Activated CD4-positive, CD25-positive, alpha-beta regulatory T cell treated with anti-CD3 and anti-CD28 coated beads, Interleukin-2, amount 50 U/mL, for 16 hours (primary cell): Measurements from ENCODE around the gene MPO.

Experiments
- DNase-seq: peaks from one replicate; pipeline ENCODE4 v3.0.0-alpha.2; 2020; ENCODE audit warnings: low read depth, low spot score

MPO gene

DNA sequence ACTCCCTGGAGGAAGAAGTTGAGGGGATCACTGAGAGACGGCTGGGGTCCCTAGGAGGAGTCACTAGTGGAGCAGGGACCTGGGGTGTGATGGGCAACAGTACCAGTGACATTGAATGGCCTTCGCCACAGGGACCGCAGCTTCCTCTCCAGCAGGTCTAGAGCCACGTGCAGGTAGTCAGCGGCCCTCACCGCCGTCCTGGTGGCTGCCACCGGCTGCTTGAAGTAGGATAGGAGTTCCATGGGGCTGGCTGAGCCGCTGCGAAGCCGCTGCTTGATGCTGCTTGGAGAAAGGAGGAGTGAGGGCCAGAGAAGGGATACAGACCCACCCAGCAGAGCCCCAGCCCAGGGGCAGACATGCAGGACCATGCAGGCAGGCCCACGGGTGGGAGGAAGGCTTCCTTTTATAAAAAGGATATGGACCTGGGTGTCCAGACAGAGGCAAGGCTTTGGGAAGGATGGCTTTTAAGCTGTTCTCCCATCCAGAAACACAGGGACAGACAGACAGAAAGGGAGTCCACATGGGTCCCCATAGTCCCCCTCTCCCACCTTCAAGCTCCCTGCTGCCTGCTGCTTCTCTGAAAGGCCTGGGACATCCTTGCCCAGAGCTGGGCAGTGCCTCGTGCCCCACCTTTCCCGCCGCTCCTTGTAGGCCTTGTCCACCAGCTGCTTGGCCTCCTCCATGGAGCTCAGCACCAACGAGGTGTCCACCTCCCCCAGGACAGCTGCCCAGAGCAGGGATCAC lies 827 bp downstream of the MPO start:
- no peak for DNase-seq

DNA sequence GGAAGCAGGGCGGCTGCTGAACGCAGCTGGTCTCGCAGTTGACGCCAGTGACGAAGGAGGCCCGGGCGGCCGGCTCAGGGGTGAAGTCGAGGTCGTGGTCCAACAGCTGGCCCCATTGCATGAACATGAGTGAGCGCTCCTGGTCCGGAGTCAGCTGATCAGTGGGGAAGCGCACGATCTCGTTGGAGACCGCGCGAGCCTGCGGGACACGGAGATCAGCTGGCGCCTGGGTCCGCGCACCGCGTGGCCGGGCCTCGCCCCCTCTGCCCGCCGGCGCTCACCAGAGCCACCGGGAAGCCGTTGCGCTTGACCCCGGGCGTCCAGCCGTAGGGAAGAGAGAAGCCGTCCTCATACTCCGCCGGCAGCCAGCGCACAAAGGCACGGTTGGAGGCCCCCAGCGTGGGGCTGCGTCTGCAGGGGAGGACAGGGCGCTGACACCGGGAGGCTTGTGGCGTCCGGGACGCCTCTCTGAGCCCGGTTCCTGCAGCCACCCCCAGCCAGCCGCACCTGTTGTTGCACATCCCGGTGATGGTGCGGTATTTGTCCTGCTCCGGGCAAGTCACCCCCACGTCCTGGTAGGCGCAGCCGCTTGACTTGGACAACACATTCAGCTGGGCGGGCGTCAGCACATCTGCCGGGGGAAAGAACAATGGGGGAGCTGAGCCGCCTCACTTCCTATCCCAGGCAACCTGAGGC lies 1.6 kb downstream of the MPO start:
- no peak for DNase-seq

DNA sequence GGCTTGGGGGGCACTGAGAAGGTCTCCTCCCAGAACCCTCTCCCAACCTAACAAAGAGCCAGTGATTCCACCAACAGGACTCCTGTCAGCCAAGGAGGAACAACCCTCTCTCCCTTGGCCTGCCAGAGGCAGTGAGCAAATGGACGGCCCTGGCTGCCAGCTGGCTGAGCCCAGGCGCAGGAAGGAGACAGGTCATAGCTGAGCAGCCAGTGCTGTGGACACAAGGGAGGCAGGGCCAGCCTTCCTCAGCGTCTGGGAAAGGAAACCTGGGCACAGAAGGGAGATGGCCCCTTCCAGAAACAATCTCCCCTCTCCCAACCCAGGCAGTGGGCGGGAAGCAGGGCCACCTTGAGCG lies 2.1 kb downstream of the MPO start:
- DNase-seq = no peak

DNA sequence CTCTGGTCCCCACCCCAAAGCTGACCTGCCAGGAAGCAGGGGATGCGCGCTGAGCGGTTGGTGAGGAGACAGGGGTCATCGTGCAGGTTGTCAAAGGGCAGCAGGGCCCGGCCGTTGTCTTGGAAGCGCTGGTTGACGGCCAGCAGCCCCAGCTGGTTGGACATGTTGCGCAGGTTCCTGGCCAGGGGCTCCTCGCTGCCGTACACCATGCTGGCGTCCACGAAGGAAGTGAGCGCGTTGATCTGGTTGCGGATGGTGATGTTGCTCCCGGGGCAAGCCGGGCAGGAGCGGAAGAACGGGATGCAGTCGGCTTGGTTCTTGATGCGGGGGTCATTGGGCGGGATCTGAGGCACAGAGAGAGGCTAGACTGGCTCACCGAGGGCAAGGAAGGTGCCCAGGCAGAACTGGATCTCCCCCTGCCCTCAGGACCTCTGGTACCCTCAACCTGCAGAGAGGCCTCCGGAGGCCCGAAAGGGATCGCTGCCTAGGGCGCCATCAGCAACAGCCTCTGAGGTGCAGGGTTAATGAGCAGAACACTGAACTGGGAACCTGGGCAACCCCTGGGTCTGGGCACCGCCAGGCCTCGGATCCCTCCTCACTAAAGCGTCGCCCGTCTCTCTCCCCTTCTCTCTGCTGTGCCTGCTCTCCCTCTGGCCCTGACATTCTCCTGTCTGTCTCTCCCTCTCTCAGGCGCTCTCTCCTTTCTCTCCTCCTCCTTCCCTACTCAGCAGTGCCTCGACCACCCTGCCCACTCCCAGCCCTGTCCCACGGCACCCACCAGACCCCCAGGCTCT lies 2.7 kb downstream of the MPO start:
- DNase-seq = no peak

DNA sequence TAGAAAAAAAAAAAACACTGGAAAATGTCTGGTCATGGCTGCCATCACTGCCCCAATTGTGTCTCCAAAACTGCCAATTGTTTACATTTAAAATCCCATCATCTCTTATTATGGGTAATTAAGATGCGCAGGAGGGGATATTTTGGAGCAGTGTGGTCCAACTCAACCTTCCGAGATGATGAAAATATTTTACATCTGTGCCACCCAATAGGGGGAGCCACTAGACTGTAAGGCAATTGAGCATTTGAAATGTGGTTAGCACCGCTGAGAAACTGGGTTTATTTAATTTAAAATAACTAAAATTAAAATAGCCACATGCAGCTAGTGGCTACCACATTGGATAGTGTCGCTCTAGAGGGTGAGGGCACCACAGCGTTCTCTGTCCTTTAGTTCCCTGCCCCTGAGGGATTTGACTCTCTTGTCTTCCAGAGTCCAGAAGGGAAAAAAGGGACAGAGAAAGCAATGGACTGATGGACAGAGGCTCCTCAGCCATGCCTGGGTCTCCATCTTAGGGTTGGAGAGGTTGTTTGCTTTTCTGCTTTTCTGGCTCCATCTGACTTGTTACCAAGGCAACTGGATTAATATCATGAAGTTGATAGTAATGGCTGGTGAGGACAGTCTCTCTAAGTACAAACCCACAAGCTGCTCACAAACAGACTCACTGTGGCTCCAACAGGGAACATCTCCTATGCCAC lies 3.5 kb downstream of the MPO start:
- no peak for DNase-seq

DNA sequence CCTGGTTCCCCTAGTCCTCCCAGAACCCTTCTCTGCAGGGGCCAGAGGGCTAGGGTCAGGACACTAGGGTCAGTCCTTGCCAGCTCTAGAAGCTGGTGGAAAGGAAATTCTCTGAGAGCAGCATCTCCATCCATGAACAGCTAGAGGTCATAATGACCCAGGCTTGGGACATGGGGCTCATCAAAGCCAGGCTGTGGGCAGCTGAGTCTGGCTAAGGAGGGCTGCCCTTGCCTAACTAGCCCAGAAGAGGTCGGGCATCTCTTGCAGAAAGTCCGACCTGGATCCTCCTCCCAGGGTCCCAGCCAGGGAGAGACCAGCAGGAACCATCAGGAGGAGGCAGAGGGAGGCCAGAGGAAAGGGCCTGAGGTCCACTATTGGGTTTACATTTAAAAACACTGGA lies 4.3 kb downstream of the MPO start:
- no peak for DNase-seq

DNA sequence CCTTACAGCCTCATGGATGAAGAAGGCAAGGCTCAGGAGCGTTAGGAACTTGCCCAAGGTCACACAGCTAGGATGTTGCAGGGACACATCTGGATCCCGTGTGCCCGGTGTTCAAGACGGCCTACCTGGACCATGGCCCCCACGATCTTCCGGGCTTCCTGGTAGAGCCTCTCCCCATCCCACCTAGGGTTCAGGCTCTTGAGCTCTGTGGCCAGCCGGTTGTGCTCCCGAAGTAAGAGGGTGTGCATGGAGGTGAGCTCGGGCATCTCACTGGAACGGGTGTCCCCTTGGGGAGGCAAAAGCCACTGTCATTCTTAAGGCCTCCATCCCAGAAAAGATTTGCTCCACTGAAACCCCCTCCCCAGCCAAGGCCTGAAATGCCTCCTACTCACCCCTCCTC lies 5.3 kb downstream of the MPO start:
- no peak for DNase-seq

DNA sequence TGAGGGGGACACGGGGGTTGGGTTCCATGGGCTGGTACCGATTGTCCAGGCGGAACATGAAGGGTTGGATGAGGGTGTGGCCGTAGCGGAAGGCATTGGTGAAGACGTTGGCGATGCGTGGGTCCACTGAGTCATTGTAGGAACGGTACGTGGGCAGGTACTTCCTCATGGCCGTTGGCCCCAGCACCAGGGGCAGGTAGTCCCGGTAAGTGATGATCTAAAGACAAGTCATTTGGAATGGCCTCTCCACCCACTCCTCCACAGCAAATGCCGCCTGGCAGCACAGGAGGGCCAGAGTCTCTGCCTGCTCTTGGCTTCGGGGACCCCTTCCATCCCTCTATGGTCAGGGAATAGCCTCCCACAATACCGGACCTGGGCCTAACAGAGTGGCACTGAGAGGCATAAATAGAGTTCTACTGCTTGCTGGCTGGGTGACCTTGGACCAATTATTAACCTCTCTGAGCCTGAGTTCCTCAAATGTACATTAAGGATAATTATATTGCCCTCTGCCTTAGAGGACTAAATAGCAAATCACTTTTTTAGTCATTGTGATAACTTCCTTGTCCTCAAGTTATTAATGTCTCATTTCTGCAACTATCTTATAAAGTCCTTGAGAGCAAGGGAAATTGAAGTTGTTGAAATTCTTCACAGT lies 7.2 kb downstream of the MPO start:
- no peak for DNase-seq

DNA sequence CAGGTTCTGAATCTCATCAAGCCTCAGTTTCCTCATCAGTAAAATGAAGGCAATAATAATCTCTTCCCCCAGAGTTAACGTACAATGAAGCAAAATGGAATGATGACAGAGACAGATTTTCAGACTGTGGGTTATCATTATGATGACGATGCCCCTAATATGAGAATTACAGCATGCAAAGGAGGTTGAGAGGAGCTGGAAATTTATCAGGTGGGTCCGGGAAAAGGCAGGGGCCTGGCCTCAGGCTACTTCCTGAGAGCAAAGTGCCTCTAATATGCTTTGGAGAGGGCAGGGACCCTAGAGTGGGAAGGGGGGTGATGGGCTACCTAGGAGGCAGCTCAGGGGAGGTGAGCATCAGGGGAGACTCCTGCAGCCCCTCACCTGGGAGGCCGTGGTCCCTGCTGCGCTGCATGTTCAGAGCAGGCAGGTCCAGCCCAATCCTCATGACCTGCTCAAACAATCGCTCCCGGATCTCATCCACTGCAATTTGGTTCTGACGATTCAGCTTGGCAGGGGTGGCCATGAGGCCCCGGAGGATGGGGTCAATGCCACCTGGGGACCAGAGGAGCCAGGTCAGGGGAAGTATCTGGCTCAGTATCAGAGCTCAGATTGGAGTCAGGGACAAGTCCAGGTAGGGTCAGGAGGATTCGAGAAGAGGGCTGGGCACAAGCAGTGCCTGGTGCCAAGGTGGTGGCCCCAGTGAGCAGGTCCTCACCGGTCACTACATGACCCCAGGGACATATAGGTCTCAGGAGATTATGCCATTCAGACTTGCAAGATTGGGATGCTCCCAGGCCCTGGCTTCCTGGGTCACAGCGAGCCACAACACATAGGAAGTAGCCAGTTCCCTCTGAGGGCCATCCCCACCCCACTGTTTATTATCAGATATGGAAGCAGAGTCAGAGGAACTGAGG lies 8.1 kb downstream of the MPO start:
- DNase-seq = no peak

DNA sequence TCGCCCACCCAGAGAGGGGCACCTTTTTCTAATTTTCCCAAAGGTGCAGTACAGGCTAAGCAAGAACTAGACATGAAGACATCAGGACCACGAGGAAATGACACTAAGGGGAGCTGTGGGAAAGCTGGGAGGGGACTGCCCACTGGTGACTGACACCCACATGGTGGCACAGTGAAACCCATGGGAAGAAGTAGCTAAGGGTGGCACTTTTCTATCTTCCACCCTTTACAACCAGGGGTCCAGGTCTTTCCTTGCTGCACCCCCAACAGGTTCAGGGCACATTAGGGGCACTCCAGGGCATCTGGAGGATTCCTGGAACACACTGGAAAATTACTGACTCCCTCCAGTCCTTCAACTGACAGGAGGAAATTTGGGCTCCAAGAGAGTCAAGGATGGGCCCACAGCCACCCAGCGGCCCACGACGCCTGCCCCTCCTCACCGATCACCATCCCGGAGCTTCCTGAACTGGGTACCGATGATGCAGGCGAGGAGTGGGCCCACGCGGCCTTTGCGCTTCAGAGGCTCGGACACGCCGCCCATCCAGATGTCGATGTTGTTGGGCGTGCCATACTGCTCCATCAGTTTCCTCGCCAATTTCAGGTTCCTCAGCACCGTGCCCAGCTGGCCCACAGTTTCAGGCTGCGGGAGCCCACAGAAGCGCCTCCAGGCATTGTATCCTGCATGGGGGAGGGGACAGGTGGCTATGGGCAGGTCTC lies 9.4 kb downstream of the MPO start:
- no peak for DNase-seq

DNA sequence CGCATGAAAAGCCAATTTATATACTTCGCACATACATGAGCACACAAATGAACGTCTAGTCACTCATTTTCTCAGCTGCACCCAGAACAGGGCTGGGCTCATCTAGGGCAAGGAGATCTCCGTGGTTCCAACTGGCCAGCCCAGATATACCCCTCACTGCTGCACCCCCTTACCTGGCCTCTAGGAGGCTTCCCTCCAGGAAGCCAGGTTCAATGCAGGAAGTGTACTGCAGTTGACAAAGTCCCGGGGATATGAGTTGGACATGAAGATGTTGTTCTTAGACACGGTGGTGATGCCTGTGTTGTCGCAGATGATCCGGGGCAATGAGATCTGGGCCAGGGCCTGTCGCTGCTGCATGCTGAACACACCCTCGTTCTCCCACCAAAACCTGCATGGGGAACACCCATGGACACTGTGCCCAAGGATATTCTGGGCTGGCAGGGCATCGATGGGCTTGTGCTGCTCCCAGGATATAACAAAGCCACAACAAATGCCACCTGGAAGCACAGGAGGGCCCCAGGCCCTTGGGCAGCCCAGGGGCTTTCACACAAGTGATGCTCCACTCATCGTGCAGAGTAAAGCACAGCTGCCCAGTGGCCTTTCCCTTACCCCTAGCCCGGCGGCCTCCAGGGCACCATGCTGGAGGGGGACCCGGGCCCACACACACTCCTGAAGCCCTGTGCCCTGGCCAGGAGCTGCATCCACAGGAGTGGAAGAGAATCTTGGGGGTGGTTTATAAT lies 10.1 kb downstream of the MPO start:
- DNase-seq = no peak

DNA sequence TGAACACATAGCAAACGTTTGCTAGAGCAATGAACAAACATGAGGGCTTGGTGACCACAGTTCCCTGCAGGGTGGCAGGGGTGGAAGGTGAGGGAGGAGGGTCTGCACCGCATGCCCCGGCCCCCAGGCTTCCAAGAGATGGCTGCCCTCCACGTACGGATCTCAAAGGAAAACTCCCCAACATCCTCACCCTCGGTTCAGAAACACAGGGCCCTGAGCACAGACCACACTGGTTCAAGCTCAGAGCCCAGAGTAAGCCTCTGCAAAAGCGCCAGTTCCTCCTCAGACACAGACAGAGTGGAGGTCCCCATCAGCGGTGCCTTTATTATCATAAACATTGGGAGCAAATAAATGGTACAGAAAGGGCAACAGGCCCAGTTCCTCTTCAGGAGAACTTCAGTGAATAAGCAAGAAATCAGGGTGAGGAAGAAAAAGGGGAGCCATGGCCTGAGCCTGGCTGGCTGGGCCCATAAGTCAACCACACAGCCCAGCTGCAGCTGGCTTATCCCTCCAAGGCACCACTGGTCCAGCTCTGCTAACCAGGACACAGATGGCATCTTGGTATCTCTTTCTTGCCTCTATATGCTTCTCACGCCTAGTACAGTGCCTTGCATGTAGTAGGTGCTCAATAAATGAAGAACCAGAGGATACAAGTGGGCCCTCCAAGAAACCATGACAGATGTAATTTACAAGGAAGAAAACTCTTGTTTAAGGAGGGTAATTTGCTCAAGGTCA lies 11.0 kb downstream of the MPO start:
- DNase-seq = no peak

DNA sequence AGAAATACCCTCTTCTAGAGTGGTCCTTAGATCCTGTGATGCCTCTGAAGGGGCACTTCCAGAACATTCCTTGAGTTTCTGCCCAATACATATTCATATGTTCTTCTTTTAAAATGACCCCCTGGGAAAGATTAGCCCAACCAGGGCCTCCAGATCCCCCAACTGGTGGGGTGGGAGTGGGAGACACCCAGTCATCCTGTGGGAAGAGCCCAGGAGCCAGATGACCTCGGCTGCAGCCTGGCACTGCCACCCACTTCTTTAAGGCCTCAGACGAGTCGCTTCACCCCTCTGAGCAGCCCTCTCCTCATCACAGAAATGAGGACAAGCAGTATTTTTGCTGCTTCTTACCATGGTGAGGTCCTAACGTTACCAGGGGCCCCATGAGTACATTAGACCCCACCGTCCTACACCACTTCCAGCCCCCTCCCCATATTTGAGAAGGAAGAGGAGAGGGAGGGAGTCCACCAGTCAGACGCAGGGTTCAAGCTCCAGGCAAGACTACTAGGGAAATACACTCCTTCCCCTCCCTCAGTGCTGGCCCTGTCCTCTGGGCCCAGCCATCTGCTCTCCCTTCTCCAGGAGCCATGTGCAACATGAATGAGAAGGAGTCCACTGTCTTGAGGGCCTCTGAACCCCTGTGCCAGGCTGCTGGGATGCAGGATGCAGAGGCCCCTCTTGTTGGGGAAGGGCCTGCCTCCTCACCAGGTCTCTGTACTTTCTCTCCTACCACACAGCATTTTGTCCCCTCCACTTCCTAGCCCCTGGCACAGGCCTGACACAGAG lies 11.8 kb downstream of the MPO start:
- DNase-seq = no peak

DNA sequence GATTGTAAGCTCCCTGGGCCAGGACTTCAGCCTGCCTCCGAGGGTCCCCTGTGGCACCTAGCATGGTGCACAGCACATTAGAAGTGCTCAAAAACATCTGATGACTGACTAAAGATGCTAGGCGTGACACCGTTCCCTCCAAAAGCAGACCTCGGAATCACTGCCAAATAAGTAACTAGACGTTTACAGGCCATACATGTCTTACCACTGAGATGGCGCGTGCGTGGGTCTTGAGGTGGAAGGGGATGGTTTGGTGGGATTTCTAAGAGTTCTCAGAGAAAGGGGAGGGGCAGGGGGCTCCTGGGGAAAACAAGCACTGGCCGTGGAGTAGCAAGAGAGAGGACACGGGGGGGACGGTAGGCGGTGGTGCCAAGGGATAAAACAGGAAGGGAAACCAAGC lies 12.4 kb downstream of the MPO start:
- no peak for DNase-seq

DNA sequence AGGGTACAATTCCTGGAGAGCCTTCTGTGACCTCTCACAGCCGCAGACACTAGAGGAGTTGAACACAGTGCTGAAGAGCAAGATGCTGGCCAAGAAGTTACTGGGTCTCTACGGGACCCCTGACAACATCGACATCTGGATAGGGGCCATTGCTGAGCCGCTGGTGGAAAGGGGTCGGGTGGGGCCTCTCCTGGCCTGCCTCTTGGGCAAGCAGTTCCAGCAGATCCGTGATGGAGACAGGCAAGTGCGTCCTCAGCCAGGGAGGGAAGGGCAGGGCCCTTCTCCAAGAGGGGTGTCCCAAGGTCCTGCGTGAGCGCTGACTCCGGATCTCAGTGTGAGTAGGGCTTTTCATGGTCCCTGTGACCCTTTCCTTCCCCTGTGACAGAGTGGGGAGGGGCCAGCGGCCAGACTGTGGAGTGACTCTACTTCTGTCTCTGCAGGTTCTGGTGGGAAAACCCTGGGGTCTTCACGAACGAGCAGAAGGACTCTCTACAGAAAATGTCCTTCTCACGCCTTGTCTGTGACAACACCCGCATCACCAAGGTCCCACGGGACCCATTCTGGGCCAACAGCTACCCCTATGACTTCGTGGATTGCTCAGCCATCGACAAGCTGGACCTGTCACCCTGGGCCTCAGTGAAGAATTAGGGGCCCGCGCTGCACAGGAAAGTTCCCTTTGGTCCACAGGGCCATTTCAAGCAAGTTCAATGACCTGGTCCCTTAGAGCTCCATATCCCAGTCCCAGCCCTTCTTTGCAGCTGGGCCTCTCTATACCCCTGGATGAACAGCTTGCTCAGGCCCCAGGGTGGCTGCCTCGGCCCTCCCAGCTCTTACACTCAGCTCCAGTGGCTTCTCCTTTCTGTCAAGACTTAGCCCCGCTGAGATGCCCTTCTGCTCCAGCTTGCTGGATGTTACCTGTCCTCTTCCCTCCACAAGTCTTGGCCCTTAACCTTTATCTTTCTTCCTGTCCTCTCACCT lies 13.1 kb downstream of the MPO start:
- DNase-seq = no peak
